Dedifferentiated amniotic fluid mesenchymal stem cell (primary cell): Measurements from ENCODE around the gene TP53TG3C.
"Not testable (repeated sequence)": the region's sequence is repeated elsewhere in the genome, so short reads cannot be mapped to it uniquely, and the experiment has no call there.

ENCODE experiments used
- DNase-seq: peaks from one replicate; pipeline ENCODE4 v3.0.0-alpha.2; 2016; ENCODE audit errors: extremely low spot score

The TP53TG3C gene

GRCh38 chr16:33193926-33194325, at the start of gene TP53TG3C:
TSS of gene TP53TG3C (plus strand) at chr16:33194226. CDS start at chr16:33194294, 68 bp downstream.
- not testable (repeated sequence) for DNase-seq
